Smooth muscle cell of the pulmonary artery (primary cell): Measurements from ENCODE around the gene AQP11. TPM values are rescaled to one million over a fixed set of nuclear protein-coding genes. Genes with fewer than 3 reads are reported as not detected.

ENCODE experiments used
- total RNA-seq: library from RNA; depleted of rRNA; stranded (reverse); fragments of >200 nt; gene quantifications from 2 replicates; pipeline ENCODE4 v1.2.3, GENCODE V29; 2014

AQP11 gene
- 1.6 and 3.0 TPM in 2 replicates for total RNA-seq

GRCh38 chr11:77589521-77590193, at the start of gene AQP11:
TSS of gene AQP11 (plus strand) at chr11:77589953. CDS start at chr11:77589993, 40 bp downstream.

GRCh38 chr11:77637345-77638165, 47.8 kb downstream of the AQP11 start, which contains the start of gene CLNS1A:
TSS of gene CLNS1A (minus strand) at chr11:77637794. CDS start at chr11:77637714, 80 bp downstream.

Other genes with a start within 250 kb of the AQP11 start
- 21.4 and 24.5 TPM in 2 replicates for gene PAK1, start 115.9 kb upstream of the AQP11 start, total RNA-seq
- 155 and 172 TPM in 2 replicates for gene CLNS1A, start 47.8 kb downstream of the AQP11 start, total RNA-seq
- 24.5 and 28.9 TPM in 2 replicates for gene RSF1, start 230.8 kb downstream of the AQP11 start, total RNA-seq
- gene AAMDC, start 231.2 kb downstream of the AQP11 start, total RNA-seq = 17.3 and 32.2 TPM in 2 replicates